ENCODE data around the gene RETREG3.
"Not testable (repeated sequence)": the region's sequence is repeated elsewhere in the genome, so short reads cannot be mapped to it uniquely, and the experiment has no call there.

The RETREG3 gene

GRCh38 chr17:42553161-42553818 lies 55.9 kb downstream of the RETREG3 start:
- peak; percentile 55 for DNase-seq (ENCODE audit: low spot score)

GRCh38 chr17:42552736-42553135 lies 56.4 kb downstream of the RETREG3 start, which contains the start of gene HSD17B1:
HSD17B1 (plus strand) TSS chr17:42552923; CDS start chr17:42552934, 11 bp downstream.
- not testable (repeated sequence) for DNase-seq (ENCODE audit: low spot score)

GRCh38 chr17:42548993-42549755 lies 60.0 kb downstream of the RETREG3 start:
- no peak for DNase-seq (ENCODE audit: low spot score)

DNA sequence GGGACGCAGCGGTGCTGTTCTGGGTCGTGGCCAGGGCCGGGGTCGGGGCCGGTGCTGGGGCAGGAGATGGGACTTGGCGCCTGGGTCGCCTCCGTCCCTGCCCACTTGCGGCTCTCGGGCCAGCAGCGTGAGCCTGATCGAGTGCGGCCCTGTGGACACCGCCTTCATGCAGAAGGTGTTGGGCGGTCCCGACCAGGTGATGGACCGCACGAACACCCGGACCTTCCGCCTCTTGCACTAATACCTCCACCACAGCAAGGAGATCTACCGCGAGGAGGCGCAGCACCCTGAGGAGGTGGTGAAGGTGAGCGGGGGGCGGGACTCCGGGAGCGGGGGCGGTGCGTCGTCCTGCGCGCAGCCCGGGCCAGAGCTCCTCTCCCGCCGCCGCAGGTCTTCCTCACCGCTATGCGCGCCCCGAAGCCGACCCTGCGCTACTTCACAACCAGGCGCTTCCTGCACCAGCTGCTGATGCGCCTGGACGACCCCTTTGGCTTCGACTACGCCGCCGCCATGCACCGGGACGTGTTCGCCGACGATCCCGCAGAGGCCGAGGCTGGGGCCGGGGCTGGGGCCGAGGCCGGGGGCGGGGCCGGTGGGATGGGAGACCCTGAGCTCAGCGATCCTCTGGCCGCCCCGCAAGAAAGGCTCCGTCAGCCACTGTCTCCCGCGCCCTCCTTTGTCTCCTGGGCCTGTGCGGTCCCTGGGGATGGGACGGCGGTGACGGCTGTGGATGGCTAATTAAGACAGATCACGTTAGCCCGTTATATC lies 60.9 kb downstream of the RETREG3 start:
- DNase-seq (ENCODE audit: low spot score), result no peak

DNA sequence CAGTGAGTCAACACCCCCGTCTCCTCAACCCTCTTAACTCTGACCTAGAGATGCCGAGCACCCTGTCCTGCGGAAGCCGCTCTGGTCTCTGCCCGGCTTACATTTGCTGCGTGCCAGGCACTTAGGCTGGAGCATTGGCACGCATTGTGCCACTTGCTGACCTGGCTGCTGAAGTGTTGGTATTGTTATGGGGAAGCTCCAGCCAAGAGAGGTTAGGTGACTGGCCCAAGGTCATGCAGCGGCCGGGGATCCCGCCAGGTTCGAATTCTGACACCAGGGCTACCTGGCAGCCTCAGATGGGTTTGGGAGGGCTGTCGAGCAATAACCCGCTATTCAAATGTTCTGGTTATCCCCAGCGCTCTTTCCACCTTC lies 61.5 kb downstream of the RETREG3 start:
- DNase-seq (ENCODE audit: low spot score), result no peak

- DNase-seq (ENCODE audit: low spot score), result no peak
Measured at GRCh38 chr17:42547001-42547461, 62.1 kb downstream of the RETREG3 start.

GRCh38 chr17:42545755-42546505 lies 63.2 kb downstream of the RETREG3 start:
- not testable (repeated sequence) for DNase-seq (ENCODE audit: low spot score)

GRCh38 chr17:42544874-42545283 lies 64.3 kb downstream of the RETREG3 start:
- no peak for DNase-seq (ENCODE audit: low spot score)

DNA sequence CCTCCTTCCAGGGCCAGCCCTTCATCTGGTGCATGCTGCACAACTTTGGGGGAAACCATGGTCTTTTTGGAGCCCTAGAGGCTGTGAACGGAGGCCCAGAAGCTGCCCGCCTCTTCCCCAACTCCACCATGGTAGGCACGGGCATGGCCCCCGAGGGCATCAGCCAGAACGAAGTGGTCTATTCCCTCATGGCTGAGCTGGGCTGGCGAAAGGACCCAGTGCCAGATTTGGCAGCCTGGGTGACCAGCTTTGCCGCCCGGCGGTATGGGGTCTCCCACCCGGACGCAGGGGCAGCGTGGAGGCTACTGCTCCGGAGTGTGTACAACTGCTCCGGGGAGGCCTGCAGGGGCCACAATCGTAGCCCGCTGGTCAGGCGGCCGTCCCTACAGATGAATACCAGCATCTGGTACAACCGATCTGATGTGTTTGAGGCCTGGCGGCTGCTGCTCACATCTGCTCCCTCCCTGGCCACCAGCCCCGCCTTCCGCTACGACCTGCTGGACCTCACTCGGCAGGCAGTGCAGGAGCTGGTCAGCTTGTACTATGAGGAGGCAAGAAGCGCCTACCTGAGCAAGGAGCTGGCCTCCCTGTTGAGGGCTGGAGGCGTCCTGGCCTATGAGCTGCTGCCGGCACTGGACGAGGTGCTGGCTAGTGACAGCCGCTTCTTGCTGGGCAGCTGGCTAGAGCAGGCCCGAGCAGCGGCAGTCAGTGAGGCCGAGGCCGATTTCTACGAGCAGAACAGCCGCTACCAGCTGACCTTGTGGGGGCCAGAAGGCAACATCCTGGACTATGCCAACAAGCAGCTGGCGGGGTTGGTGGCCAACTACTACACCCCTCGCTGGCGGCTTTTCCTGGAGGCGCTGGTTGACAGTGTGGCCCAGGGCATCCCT lies 65.7 kb downstream of the RETREG3 start:
- DNase-seq (ENCODE audit: low spot score), result no peak

DNA sequence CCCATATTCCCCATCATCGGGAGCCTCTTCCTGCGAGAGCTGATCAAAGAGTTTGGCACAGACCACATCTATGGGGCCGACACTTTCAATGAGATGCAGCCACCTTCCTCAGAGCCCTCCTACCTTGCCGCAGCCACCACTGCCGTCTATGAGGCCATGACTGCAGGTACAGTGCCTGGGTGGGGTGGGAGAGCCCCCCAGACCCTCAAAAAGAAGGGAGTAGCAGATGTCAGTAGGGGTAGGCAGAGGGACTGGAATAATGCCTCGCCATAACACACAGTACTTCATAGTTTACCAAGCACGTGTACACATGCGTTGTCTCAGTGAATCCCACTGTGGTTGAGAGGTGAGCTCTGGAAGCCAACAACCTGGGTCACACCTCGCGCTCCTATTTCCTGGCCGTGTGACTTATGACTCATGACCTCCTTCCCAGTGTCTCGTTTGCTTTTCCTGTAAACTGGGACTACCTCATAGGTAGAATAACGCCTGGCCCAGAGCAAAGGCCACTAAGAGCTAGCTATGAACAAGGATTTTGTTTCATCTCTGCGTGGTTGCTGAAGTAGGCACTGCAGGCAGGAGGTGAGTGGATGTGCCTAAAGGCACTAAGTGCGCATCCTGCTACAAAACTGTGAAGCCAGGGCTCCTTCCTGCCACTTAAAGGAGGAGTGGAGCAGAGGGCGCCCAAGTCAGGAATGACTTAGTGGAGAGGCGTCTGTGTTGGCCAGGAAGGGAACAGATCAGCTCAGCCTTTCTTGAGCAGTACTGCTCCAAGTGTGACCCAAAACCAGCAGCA lies 67.9 kb downstream of the RETREG3 start:
- no peak for DNase-seq (ENCODE audit: low spot score)

GRCh38 chr17:42540558-42540957 lies 68.6 kb downstream of the RETREG3 start:
- DNase-seq (ENCODE audit: low spot score), result not testable (repeated sequence)

GRCh38 chr17:42538482-42538881 lies 70.7 kb downstream of the RETREG3 start:
- no peak for DNase-seq (ENCODE audit: low spot score)

GRCh38 chr17:42537826-42538451 lies 71.2 kb downstream of the RETREG3 start:
- no peak for DNase-seq (ENCODE audit: low spot score)

DNA sequence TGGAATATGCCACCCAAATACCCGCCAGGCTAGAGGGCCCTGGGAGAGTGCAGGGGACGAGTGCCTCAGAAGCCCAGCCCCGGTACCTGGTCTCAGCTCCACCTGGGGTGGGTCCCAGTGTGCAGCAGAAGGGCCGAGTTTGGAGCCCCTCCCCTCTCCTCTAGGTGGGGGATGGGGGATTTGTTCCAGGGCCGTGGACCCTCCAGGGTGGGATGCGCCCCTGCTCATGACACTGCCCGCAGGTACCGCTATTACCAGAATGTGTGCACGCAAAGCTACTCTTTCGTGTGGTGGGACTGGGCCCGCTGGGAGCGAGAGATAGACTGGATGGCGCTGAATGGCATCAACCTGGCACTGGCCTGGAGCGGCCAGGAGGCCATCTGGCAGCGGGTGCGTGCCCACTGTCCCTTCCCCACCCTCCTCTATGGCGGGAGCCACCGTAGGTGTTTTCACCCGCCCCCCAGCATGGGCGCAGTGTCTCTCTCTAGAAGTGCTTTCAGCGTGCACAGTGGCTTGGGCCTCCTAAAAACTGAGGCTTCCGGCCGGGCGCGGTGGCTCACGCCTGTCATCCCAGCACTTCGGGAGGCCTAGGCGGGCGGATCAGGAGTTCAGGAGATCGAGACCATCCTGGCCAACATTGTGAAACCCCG lies 71.9 kb downstream of the RETREG3 start:
- no peak for DNase-seq (ENCODE audit: low spot score)

GRCh38 chr17:42536372-42537155 lies 72.6 kb downstream of the RETREG3 start:
- peak; percentile 96 for DNase-seq (ENCODE audit: low spot score)

- DNase-seq (ENCODE audit: low spot score), result peak; percentile 100
Measured at GRCh38 chr17:42536048-42536371, 73.2 kb downstream of the RETREG3 start, which contains the start of gene NAGLU. NAGLU (plus strand) TSS chr17:42536241; CDS start chr17:42536273, 32 bp downstream.

DNA sequence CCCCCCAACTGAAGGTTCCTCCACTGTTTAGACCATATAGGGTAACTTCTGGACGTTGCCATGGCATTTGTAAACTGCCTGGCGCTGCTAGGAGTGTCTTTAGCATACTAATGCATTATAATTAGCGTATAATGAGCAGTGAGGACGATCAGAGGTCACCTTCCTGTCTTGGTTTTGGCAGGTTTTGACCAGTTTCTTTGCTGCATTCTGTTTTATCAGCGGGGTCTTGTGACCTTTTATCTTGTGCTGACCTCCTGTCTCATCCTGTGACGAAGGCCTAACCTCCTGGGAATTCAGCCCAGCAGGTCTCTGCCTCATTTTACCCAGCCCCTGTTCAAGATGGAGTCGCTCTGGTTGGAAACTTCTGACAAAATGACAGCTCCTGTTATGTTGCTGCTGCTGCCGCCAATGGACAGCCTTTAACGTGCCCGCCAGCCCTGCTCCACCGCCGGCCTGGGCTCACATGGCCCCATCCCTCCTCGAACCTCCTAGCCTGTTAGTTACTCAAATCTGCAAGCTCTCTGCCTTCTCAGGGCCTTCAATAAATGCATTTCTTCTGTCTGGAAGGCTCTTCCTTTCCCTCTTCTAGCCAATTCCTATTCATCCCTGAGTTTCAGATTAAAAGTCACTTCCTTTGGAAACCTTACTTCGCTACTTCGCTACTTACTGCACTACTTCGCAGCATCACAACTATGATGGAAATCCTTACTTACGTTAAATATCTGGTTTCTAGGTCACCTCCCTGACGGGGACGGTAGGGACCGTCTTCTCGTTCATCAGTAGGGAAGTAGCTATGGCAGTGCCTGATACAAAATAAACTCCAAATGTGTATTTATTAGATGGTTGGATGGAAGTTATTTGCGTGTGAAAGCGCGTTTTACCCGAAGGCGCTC lies 73.8 kb downstream of the RETREG3 start:
- no peak for DNase-seq (ENCODE audit: low spot score)

Data from AG08396 (cell line).